ENCODE data around the gene MMS22L.

The MMS22L gene

GRCh38 chr6:97316978-97317377 lies 34.0 kb upstream of the MMS22L start:
- no peaks in the 10 kb centered on the region for H3F3A ChIP-seq (ENCODE audit: insufficient read depth)
- no peak overlapping the region for H2AFZ ChIP-seq (ENCODE audit: low read depth, low read length, severe bottlenecking)
- no peak overlapping the region for H3K27ac ChIP-seq (ENCODE audit: low read depth, low read length)
- no peaks in the 10 kb centered on the region for H3K36me3 ChIP-seq (ENCODE audit: low read length)
- H3K27me3 ChIP-seq (ENCODE audit: low read length), result no peaks in the 10 kb centered on the region
- 0 out of 2 replicates have a peak, but pooled peaks cover 2% of the 10 kb centered on the region for H3K9me2 ChIP-seq (replicated peaks; ENCODE audit: insufficient read depth, low read length)
- H3K4me2 ChIP-seq (ENCODE audit: low read depth, low read length, poor library complexity, severe bottlenecking), result no peak overlapping the region
- no peak for TF ChIP-seq EZH2phosphoT487 (conservative IDR thresholded peaks at IDR 0.05; ENCODE audit: low read length)
- no peaks in the 10 kb centered on the region for H4K20me1 ChIP-seq (ENCODE audit: low read depth, low read length)
- no peak overlapping the region for H3K4me3 ChIP-seq (ENCODE audit: insufficient read depth, low read length, poor library complexity, severe bottlenecking)
- no peaks in the 10 kb centered on the region for H3K9me3 ChIP-seq (ENCODE audit: insufficient read depth, low read length)
- no peak overlapping the region for H3K9ac ChIP-seq (ENCODE audit: low read length)
- H3K79me2 ChIP-seq (ENCODE audit: insufficient read depth, low read length), result no peaks in the 10 kb centered on the region

- Histone ChIP-seq H4K20me1 (ENCODE audit: low read depth, low read length) (no peaks in the 10 kb centered on the region), H3K36me3 (ENCODE audit: low read length) (no peaks in the 10 kb centered on the region), H3K4me3 (ENCODE audit: insufficient read depth, low read length, poor library complexity, severe bottlenecking) (no peak overlapping the region), H3K9me2 (replicated peaks; ENCODE audit: insufficient read depth, low read length) (0 out of 2 replicates have a peak, but pooled peaks cover 2% of the 10 kb centered on the region), H3K27ac (ENCODE audit: low read depth, low read length) (no peak overlapping the region), H3K4me2 (ENCODE audit: low read depth, low read length, poor library complexity, severe bottlenecking) (no peak overlapping the region), H2AFZ (ENCODE audit: low read depth, low read length, severe bottlenecking) (no peak overlapping the region), H3K79me2 (ENCODE audit: insufficient read depth, low read length) (no peaks in the 10 kb centered on the region), H3K9me3 (ENCODE audit: insufficient read depth, low read length) (no peaks in the 10 kb centered on the region), H3F3A (ENCODE audit: insufficient read depth) (no peaks in the 10 kb centered on the region), H3K27me3 (ENCODE audit: low read length) (no peaks in the 10 kb centered on the region), H3K9ac (ENCODE audit: low read length) (no peak overlapping the region)
- no peak for TF ChIP-seq CTCF (IDR thresholded peaks at IDR 0.05; ENCODE audit: insufficient read depth, low read length, poor library complexity, severe bottlenecking)
- TF ChIP-seq EZH2phosphoT487 (conservative IDR thresholded peaks at IDR 0.05; ENCODE audit: low read length), result no peak
Observed at GRCh38 chr6:97312241-97312640, 29.2 kb upstream of the MMS22L start.

- H2AFZ ChIP-seq (ENCODE audit: low read depth, low read length, severe bottlenecking), result no peak overlapping the region
- no peak overlapping the region for H3K4me2 ChIP-seq (ENCODE audit: low read depth, low read length, poor library complexity, severe bottlenecking)
- H3F3A ChIP-seq (ENCODE audit: insufficient read depth), result no peaks in the 10 kb centered on the region
- no peak overlapping the region for H3K27ac ChIP-seq (ENCODE audit: low read depth, low read length)
- no peaks in the 10 kb centered on the region for H3K9me3 ChIP-seq (ENCODE audit: insufficient read depth, low read length)
- no peaks in the 10 kb centered on the region for H4K20me1 ChIP-seq (ENCODE audit: low read depth, low read length)
- H3K9ac ChIP-seq (ENCODE audit: low read length), result no peak overlapping the region
- no peaks in the 10 kb centered on the region for H3K27me3 ChIP-seq (ENCODE audit: low read length)
- no peaks in the 10 kb centered on the region for H3K79me2 ChIP-seq (ENCODE audit: insufficient read depth, low read length)
- H3K36me3 ChIP-seq (ENCODE audit: low read length), result no peaks in the 10 kb centered on the region
- no peak overlapping the region for H3K4me3 ChIP-seq (ENCODE audit: insufficient read depth, low read length, poor library complexity, severe bottlenecking)
- TF ChIP-seq CTCF (IDR thresholded peaks at IDR 0.05; ENCODE audit: insufficient read depth, low read length, poor library complexity, severe bottlenecking) (no peak), EZH2phosphoT487 (conservative IDR thresholded peaks at IDR 0.05; ENCODE audit: low read length) (no peak)
- H3K9me2 ChIP-seq (replicated peaks; ENCODE audit: insufficient read depth, low read length), result no peaks in the 10 kb centered on the region
Observed at GRCh38 chr6:97306544-97307320, 23.7 kb upstream of the MMS22L start.

GRCh38 chr6:97305414-97306066 lies 22.5 kb upstream of the MMS22L start:
- Histone ChIP-seq H3K9ac (ENCODE audit: low read length) (no peak overlapping the region), H3K27me3 (ENCODE audit: low read length) (no peaks in the 10 kb centered on the region), H3K9me2 (replicated peaks; ENCODE audit: insufficient read depth, low read length) (no peaks in the 10 kb centered on the region), H3K4me2 (ENCODE audit: low read depth, low read length, poor library complexity, severe bottlenecking) (no peak overlapping the region), H4K20me1 (ENCODE audit: low read depth, low read length) (no peaks in the 10 kb centered on the region), H2AFZ (ENCODE audit: low read depth, low read length, severe bottlenecking) (no peak overlapping the region), H3K27ac (ENCODE audit: low read depth, low read length) (no peak overlapping the region), H3K9me3 (ENCODE audit: insufficient read depth, low read length) (no peaks in the 10 kb centered on the region), H3F3A (ENCODE audit: insufficient read depth) (no peaks in the 10 kb centered on the region), H3K4me3 (ENCODE audit: insufficient read depth, low read length, poor library complexity, severe bottlenecking) (no peak overlapping the region), H3K79me2 (ENCODE audit: insufficient read depth, low read length) (no peaks in the 10 kb centered on the region), H3K36me3 (ENCODE audit: low read length) (no peaks in the 10 kb centered on the region)
- TF ChIP-seq EZH2phosphoT487 (conservative IDR thresholded peaks at IDR 0.05; ENCODE audit: low read length), result no peak
- TF ChIP-seq CTCF (IDR thresholded peaks at IDR 0.05; ENCODE audit: insufficient read depth, low read length, poor library complexity, severe bottlenecking), result no peak

Measured in SU-DHL-6 (cell line).